Chondrocyte (in vitro differentiated cells): ENCODE results near the gene GSPT2. TPM values are rescaled to one million over a fixed set of nuclear protein-coding genes. Genes with fewer than 3 reads are reported as not detected.

Experiments used
- DNase-seq: peaks from one replicate; pipeline ENCODE4 v3.0.0; 2021; ENCODE audit warnings: mixed read lengths, low spot score
- H3K27ac Mint-ChIP-seq: one replicate; pipeline ENCODE4 v1.8.0; 2021; ENCODE audit warnings: mild to moderate bottlenecking, moderate library complexity, mixed read lengths; ENCODE audit not compliant: unreplicated experiment
- H3K27me3 Mint-ChIP-seq: 2 replicates; pipeline ENCODE4 v1.8.0; 2021; ENCODE audit warnings: low read depth, mixed read lengths
- H3K36me3 Mint-ChIP-seq: 2 replicates; pipeline ENCODE4 v1.8.0; 2021; ENCODE audit warnings: low read depth, mixed read lengths
- H3K4me1 Mint-ChIP-seq: 2 replicates; pipeline ENCODE4 v1.8.0; 2021; ENCODE audit warnings: low read depth, mild to moderate bottlenecking, mixed read lengths
- H3K4me3 Mint-ChIP-seq: one replicate; pipeline ENCODE4 v1.8.0; 2021; ENCODE audit warnings: mild to moderate bottlenecking, moderate library complexity, mixed read lengths; ENCODE audit not compliant: unreplicated experiment
- H3K9me3 Mint-ChIP-seq: 2 replicates; pipeline ENCODE4 v1.8.0; 2021; ENCODE audit warnings: low read depth, mixed read lengths
- total RNA-seq: library from RNA; stranded (reverse); gene quantifications from 3 replicates; pipeline ENCODE4 v1.2.1, GENCODE V29; 2021
- TF ChIP-seq, protein P1 (sequence below): fragments of 200-600 bp; sonication (generic); IDR thresholded peaks from 2 replicates; pipeline ENCODE4 v1.5.0; 2021; ENCODE audit warnings: antibody characterized with exemption, mild to moderate bottlenecking, moderate library complexity

GSPT2 gene
- total RNA-seq, 1 donor from 2014 or later = 9.6 TPM

GRCh38 chrX:51760657-51761056 is 17.4 kb downstream of the GSPT2 start:
- H3K4me3 Mint-ChIP-seq = no peak overlapping the region
- peaks cover 8% of the 10 kb centered on the region for H3K9me3 Mint-ChIP-seq
- no peaks in the 10 kb centered on the region for H3K27me3 Mint-ChIP-seq

GRCh38 chrX:51766546-51766945 is 23.3 kb downstream of the GSPT2 start:
- no peak overlapping the region for H3K4me3 Mint-ChIP-seq
- H3K27ac Mint-ChIP-seq = no peak overlapping the region
- no peaks in the 10 kb centered on the region for H3K4me1 Mint-ChIP-seq
- TF ChIP-seq, protein P1, sequence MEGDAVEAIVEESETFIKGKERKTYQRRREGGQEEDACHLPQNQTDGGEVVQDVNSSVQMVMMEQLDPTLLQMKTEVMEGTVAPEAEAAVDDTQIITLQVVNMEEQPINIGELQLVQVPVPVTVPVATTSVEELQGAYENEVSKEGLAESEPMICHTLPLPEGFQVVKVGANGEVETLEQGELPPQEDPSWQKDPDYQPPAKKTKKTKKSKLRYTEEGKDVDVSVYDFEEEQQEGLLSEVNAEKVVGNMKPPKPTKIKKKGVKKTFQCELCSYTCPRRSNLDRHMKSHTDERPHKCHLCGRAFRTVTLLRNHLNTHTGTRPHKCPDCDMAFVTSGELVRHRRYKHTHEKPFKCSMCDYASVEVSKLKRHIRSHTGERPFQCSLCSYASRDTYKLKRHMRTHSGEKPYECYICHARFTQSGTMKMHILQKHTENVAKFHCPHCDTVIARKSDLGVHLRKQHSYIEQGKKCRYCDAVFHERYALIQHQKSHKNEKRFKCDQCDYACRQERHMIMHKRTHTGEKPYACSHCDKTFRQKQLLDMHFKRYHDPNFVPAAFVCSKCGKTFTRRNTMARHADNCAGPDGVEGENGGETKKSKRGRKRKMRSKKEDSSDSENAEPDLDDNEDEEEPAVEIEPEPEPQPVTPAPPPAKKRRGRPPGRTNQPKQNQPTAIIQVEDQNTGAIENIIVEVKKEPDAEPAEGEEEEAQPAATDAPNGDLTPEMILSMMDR = no peak
- peaks cover 13% of the 10 kb centered on the region for H3K9me3 Mint-ChIP-seq
- DNase-seq = no peak
- H3K36me3 Mint-ChIP-seq = no peaks in the 10 kb centered on the region
- H3K27me3 Mint-ChIP-seq = peaks cover 1% of the 10 kb centered on the region

More at GRCh38 chrX:51760657-51761056, 17.4 kb downstream of the GSPT2 start:
- Mint-ChIP-seq H3K36me3 (no peaks in the 10 kb centered on the region), H3K27ac (no peak overlapping the region), H3K4me1 (no peaks in the 10 kb centered on the region)
- TF ChIP-seq, protein P1 = no peak
- no peak for DNase-seq

- DNase-seq = no peak
- H3K4me1 Mint-ChIP-seq = no peaks in the 10 kb centered on the region
- TF ChIP-seq, protein P1 = no peak
- H3K27me3 Mint-ChIP-seq = no peaks in the 10 kb centered on the region
- no peak overlapping the region for H3K4me3 Mint-ChIP-seq
- no peak overlapping the region for H3K27ac Mint-ChIP-seq
- peaks cover 9% of the 10 kb centered on the region for H3K9me3 Mint-ChIP-seq
- no peaks in the 10 kb centered on the region for H3K36me3 Mint-ChIP-seq
These were observed 33.6 kb downstream of the GSPT2 start for GRCh38 chrX:51776851-51777250.

DNA sequence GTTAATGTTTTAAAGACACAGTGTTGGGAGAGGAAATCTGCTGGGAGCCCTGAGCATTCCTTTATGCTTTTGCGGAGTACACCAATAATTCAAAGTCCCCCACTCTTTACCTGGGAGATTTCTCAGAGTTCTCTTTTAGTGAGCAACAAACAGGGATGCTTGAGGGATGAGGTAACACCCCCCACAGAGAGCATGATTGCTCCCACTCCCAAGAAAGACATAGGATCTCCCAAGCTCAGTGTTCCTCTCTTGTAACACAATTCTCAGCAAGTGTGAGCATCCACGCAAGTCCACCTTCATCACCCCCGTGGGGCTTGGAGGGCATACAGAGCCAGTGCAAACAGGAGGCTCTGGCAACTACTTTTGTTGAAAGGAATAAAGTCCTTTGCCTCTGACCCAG is 36.1 kb downstream of the GSPT2 start:
- Mint-ChIP-seq H3K4me1 (no peaks in the 10 kb centered on the region), H3K27me3 (no peaks in the 10 kb centered on the region), H3K36me3 (no peaks in the 10 kb centered on the region), H3K4me3 (no peak overlapping the region), H3K9me3 (peaks cover 9% of the 10 kb centered on the region), H3K27ac (no peak overlapping the region)
- no peak for DNase-seq
- TF ChIP-seq, protein P1 = no peak

GRCh38 chrX:51795136-51795535 is 51.9 kb downstream of the GSPT2 start:
- H3K27me3 Mint-ChIP-seq = peaks cover 9% of the 10 kb centered on the region
- no peaks in the 10 kb centered on the region for H3K4me1 Mint-ChIP-seq
- TF ChIP-seq, protein P1 = no peak

More at GRCh38 chrX:51795136-51795535, 51.9 kb downstream of the GSPT2 start:
- Mint-ChIP-seq H3K36me3 (peaks cover 1% of the 10 kb centered on the region), H3K9me3 (peaks cover 9% of the 10 kb centered on the region), H3K4me3 (no peak overlapping the region), H3K27ac (no peak overlapping the region)
- no peak for DNase-seq

Other genes starting within 250 kb of the GSPT2 start
- 8.9 to 11.8 TPM (median 10.6 TPM) in 3 replicates for gene NUDT11, start 246.8 kb upstream of the GSPT2 start, total RNA-seq
- gene CENPVL3, start 124.5 kb upstream of the GSPT2 start, total RNA-seq = 0.17 TPM in 1 of 3 replicates, not detected in the others
- not detected in 3 replicates for gene CENPVL2, start 60.6 kb upstream of the GSPT2 start, total RNA-seq
- not detected in 3 replicates for gene CENPVL1, start 32.9 kb upstream of the GSPT2 start, total RNA-seq
- gene MAGED1, start 150.2 kb downstream of the GSPT2 start, total RNA-seq = 470 to 669 TPM (median 477 TPM) in 3 replicates